ENCODE data around the gene FAM221A. TPM values are rescaled to one million over a fixed set of nuclear protein-coding genes. Genes with fewer than 3 reads are reported as not detected.

Gene FAM221A
- total and polyA plus RNA-seq, 2 donors (not counting 1 experiment from before 2014, with no cell fraction given): 1.1 to 5.1 TPM

- TF ChIP-seq CTCF (conservative IDR thresholded peaks at IDR 0.05 in 1 of 2, IDR thresholded peaks at IDR 0.05 in 1 of 2; ENCODE audit: low read depth in 1 of 2, low read length in 2 of 2) (no peak), EZH2 (IDR thresholded peaks at IDR 0.05; ENCODE audit: low read length, missing control alignments) (no peak)
- no peaks in the 10 kb centered on the region for H3K4me1 ChIP-seq (ENCODE audit: control insufficient read depth, extremely low read depth, insufficient read depth, low read length)
- H3K79me2 ChIP-seq (ENCODE audit: control insufficient read depth, insufficient read depth, low read length): no peaks in the 10 kb centered on the region
- H3K27ac ChIP-seq (ENCODE audit: insufficient read depth, low read length): no peak overlapping the region
- H3K4me2 ChIP-seq (ENCODE audit: extremely low read depth, insufficient read depth, low read length): no peak overlapping the region
- H3K9ac ChIP-seq (ENCODE audit: insufficient read depth, low read length): no peak overlapping the region
- no peaks in the 10 kb centered on the region for H3K9me3 ChIP-seq (ENCODE audit: control insufficient read depth, insufficient read depth, low read depth, low read length)
- DNase-seq (ENCODE audit: low read depth in 2 of 2): no peak
- H3K4me3 ChIP-seq (replicated peaks in 1 of 4; ENCODE audit: control extremely low read depth in 1 of 4, insufficient read depth in 1 of 4, low read depth in 3 of 4, low read length in 4 of 4): no peak overlapping the region
- H4K20me1 ChIP-seq (ENCODE audit: control insufficient read depth, extremely low read depth, insufficient read depth, low read length): no peaks in the 10 kb centered on the region
- no peaks in the 10 kb centered on the region for H3K27me3 ChIP-seq (ENCODE audit: control insufficient read depth, insufficient read depth, low read length)
- no peaks in the 10 kb centered on the region for H3K36me3 ChIP-seq (ENCODE audit: control insufficient read depth, insufficient read depth, low read length)
- no peak overlapping the region for H2AFZ ChIP-seq (ENCODE audit: low read length)
Observed at GRCh38 chr7:23662984-23663313, 17.1 kb upstream of the FAM221A start.

GRCh38 chr7:23664122-23664521 lies 15.9 kb upstream of the FAM221A start:
- Histone ChIP-seq H3K27me3 (ENCODE audit: control insufficient read depth, insufficient read depth, low read length) (no peaks in the 10 kb centered on the region), H2AFZ (ENCODE audit: low read length) (no peak overlapping the region), H3K4me3 (replicated peaks in 1 of 4; ENCODE audit: control extremely low read depth in 1 of 4, insufficient read depth in 1 of 4, low read depth in 3 of 4, low read length in 4 of 4) (no peak overlapping the region), H3K9me3 (ENCODE audit: control insufficient read depth, insufficient read depth, low read depth, low read length) (no peaks in the 10 kb centered on the region), H3K4me1 (ENCODE audit: control insufficient read depth, extremely low read depth, insufficient read depth, low read length) (no peaks in the 10 kb centered on the region), H3K9ac (ENCODE audit: insufficient read depth, low read length) (no peak overlapping the region), H3K36me3 (ENCODE audit: control insufficient read depth, insufficient read depth, low read length) (no peaks in the 10 kb centered on the region), H3K27ac (ENCODE audit: insufficient read depth, low read length) (no peak overlapping the region), H3K4me2 (ENCODE audit: extremely low read depth, insufficient read depth, low read length) (no peak overlapping the region), H4K20me1 (ENCODE audit: control insufficient read depth, extremely low read depth, insufficient read depth, low read length) (no peaks in the 10 kb centered on the region), H3K79me2 (ENCODE audit: control insufficient read depth, insufficient read depth, low read length) (no peaks in the 10 kb centered on the region)
- no peak for TF ChIP-seq EZH2 (IDR thresholded peaks at IDR 0.05; ENCODE audit: low read length, missing control alignments)
- TF ChIP-seq CTCF (conservative IDR thresholded peaks at IDR 0.05 in 1 of 2, IDR thresholded peaks at IDR 0.05 in 1 of 2; ENCODE audit: low read depth in 1 of 2, low read length in 2 of 2): no peak
- no peak for DNase-seq (ENCODE audit: low read depth in 2 of 2)

- Histone ChIP-seq H3K79me2 (ENCODE audit: control insufficient read depth, insufficient read depth, low read length) (no peaks in the 10 kb centered on the region), H4K20me1 (ENCODE audit: control insufficient read depth, extremely low read depth, insufficient read depth, low read length) (no peaks in the 10 kb centered on the region), H3K9me3 (ENCODE audit: control insufficient read depth, insufficient read depth, low read depth, low read length) (no peaks in the 10 kb centered on the region), H3K4me3 (replicated peaks in 1 of 4; ENCODE audit: control extremely low read depth in 1 of 4, insufficient read depth in 1 of 4, low read depth in 3 of 4, low read length in 4 of 4) (no peak overlapping the region), H3K4me2 (ENCODE audit: extremely low read depth, insufficient read depth, low read length) (no peak overlapping the region), H3K27me3 (ENCODE audit: control insufficient read depth, insufficient read depth, low read length) (no peaks in the 10 kb centered on the region), H3K9ac (ENCODE audit: insufficient read depth, low read length) (no peak overlapping the region), H3K27ac (ENCODE audit: insufficient read depth, low read length) (no peak overlapping the region), H2AFZ (ENCODE audit: low read length) (no peak overlapping the region), H3K36me3 (ENCODE audit: control insufficient read depth, insufficient read depth, low read length) (no peaks in the 10 kb centered on the region), H3K4me1 (ENCODE audit: control insufficient read depth, extremely low read depth, insufficient read depth, low read length) (no peaks in the 10 kb centered on the region)
- DNase-seq (ENCODE audit: low read depth in 2 of 2): peak in 1 of 2 donors; percentile 14
- no peak for TF ChIP-seq CTCF (conservative IDR thresholded peaks at IDR 0.05 in 1 of 2, IDR thresholded peaks at IDR 0.05 in 1 of 2; ENCODE audit: low read depth in 1 of 2, low read length in 2 of 2)
- TF ChIP-seq EZH2 (IDR thresholded peaks at IDR 0.05; ENCODE audit: low read length, missing control alignments): no peak
Observed at GRCh38 chr7:23672033-23672432, 8.0 kb upstream of the FAM221A start.

Data from fibroblast of lung (primary cell).